Myocyte (in vitro differentiated cells): ENCODE data around the gene ST3GAL3. TPM values are rescaled to one million over a fixed set of nuclear protein-coding genes. Genes with fewer than 3 reads are reported as not detected.

Source experiments
- DNase-seq: peaks from one replicate; pipeline ENCODE4 v3.0.0-alpha.2; 2012; ENCODE audit warnings: low read depth
- total RNA-seq: library from RNA; depleted of rRNA; stranded (reverse); fragments of >200 nt; gene quantifications from 2 replicates; pipeline ENCODE4 v1.2.3, GENCODE V29; 2014

The ST3GAL3 gene
- total RNA-seq, 1 donor from 2014 or later = 33.7 TPM

DNA sequence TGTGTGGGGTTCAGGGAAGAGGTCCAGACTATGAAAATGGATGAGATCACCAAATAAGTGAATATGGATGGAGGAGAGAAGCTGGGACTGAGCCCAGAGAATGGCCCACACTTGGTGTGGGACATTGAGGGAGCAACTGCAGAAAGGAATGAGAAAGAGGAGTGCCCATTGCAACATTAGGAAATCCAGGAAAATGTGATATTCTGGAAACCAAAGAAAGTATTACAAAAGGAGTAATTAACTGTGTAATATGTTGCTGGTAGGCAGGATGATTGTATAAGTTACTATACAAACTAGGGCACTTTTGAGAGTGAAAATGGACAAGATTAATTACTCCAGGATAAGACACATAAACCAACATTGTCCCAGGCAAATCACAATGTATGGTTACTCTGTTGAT is 166.5 kb downstream of the ST3GAL3 start:
- DNase-seq = no peak

DNA sequence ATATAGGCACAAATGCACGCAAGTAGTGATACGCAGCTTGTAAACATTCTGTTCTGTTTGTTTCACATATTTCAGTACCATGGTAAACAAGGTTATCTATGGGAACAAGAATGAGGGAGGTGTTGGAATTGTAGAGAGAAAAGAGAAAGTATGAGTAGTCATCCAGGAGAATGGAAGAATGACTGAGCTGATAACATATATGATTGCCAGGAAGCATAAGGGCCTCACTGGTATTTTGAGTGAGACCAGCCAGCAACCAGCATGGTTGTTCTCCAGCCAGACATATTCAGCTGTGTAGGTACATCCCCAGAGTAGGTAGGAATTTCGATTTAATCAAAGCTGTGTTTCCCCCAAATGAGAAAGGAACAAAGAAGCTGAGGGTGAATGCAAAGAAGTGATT is 167.4 kb downstream of the ST3GAL3 start:
- DNase-seq = no peak

DNA sequence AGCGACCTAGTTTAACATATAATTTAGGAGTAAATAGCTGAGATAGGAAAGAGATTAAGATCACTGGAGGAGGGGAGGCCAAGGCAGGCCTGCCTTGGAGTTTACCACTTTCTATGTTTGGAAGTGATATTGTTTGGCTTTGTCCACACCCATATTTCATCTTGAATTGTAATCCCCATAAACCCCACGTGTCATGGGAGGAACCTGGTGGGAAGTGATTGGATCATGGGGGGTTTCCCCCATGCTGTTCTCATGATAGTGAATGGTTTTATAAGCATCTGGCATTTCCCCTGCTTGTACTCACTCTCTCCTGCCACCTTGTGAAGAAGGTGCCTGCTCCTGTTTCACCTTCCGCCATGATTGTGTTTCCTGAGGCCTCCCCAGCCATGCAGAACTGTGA is 168.0 kb downstream of the ST3GAL3 start:
- no peak for DNase-seq

DNA sequence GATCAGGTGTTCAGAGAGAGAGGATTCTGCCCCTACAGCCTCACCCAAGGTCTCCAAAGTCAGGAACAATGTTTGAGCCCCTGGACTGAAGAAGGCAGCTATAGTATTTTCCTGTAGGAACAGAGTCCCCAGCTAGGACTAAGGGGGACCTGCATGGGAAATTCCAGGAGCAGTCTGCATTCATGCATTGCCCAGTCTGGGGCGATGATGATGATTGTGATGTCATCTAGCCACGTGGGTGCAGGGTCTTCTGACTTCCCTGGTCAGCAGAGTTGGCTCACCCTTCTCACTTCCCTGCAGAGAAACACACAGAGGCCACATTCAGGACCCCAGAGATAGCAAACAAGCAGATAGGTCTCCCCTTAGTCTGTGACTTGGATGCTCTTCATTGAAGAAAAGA is 169.8 kb downstream of the ST3GAL3 start:
- DNase-seq = no peak

DNA sequence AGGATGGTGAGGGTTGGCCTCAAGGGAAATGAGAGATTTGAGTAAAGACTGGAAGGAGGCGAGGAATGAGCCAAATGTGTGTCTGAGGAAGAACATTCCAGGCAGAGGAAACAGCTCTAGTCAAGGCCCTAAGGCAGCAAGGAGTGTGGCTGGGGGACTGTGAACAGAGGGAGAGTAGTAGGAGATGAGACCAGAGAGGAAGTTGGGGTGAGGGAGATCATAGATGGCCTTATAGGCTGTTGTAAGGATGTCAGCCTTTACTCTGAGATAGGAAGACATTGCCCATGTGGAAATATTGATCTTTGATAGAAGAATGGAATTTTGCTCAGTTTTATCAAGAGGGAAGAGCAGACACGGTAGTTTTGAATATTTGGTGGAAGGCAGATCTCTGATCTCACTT is 171.1 kb downstream of the ST3GAL3 start:
- DNase-seq = no peak

DNA sequence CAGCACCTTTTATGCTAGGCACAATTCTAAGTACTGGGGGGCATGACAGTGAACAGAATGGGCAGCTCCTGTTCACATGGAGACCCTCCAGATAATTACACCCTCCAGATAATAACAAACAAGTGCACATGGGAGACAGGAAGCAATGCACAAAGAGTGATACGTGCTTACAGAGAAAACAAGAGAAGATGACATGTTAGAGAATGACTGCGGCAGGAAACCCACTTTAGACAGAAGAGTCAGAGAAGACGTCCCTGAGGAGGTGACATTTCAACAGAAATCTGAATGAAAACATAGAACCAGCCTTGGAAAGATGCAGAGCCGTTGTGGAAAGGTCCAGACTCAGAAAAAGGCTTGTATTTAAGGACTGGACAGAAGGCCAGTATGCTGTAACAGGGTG is 171.5 kb downstream of the ST3GAL3 start:
- DNase-seq = no peak

DNA sequence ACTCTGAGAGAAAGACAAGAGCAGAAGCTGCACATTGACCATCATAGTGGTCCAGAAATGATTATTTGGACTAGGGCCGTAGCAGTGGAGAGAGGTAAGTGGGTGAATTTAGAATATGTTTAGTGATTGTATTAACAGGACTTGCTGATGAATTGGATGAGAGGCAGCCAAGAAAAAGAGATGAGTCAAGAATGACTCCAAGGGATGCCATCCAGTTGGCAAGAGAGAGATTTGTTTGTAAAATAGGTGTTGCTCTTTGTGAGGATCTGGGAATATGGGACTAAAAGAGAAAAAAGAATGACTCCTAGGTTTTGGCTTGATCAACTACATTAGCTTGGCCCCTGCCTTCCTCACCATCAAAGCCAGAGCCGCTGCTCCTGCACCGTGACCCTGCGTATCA is 172.1 kb downstream of the ST3GAL3 start:
- no peak for DNase-seq

DNA sequence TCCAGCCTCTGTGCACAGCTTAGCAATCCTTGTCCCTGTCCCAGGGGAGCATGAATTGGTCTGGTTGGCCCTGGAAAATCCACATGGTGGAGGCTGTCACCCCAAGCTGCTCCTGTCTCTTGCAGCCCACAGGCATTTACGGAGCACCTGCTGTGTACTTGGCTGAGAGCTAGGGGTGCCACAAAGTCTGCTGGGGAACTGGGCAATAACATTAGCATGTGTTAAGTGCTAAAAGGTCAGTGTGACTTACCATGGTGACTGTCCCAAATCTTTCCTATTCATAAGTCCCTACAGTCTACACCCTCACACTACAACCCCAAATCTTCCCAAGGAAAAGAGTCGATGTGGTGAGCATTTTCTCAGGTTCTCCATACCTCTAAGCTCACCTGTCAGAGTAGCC is 172.7 kb downstream of the ST3GAL3 start:
- no peak for DNase-seq

DNA sequence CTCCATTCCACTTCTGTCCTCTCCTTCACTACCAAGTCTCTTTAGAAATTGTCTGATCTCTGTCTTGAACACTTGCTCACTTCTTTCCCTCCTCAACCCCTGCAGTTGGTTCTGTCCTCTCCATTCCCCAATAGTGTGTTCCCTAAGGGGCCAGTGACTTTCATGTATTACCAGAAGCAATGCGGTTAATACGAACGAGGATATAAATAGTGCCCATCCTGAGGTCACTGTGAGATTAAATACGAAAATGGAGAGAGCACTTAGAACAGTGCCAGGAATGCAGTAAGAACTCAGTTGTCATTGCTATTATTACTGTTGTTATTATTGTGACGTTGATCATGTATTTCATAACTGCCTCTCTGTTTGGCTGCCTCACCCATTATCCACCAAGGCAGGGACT is 173.3 kb downstream of the ST3GAL3 start:
- DNase-seq = no peak

DNA sequence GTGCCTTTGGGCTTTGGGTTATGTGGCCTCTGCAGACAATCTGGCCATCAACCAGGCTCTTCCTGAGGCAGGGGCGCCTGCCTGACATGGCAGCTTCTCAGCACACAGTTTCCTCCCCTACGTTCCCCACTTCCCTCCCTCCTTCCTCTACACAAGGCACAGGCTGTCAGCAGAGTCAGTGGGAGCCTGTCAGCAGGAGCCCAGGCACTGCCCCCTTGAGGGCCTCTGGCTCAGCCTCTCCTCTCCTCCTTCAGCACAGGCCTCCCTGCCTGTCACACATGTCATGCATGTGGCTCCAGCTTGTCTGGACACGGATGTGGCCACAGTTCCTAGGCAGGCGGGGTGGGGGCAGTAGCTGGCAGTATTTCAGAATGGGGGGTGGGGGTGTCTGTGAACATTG is 174.1 kb downstream of the ST3GAL3 start:
- no peak for DNase-seq

DNA sequence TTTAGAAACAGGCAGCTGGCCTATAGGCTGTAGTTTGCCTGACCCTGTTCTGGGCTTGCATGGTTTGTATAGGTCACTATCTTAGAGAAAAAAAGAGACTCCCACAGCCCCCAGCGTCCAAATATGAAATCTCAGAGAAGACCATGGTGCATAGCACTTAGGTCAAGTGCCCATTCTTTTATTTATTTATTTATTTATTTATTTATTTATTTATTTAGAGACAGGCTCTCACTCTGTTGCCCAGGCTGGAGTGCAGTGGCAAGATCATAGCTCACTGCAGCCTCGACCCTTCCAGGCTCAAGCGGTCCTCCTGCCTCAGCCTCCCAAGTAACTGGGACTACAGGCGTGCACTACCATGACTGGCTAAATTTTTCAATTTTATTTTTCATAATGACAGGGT is 175.4 kb downstream of the ST3GAL3 start:
- no peak for DNase-seq

DNA sequence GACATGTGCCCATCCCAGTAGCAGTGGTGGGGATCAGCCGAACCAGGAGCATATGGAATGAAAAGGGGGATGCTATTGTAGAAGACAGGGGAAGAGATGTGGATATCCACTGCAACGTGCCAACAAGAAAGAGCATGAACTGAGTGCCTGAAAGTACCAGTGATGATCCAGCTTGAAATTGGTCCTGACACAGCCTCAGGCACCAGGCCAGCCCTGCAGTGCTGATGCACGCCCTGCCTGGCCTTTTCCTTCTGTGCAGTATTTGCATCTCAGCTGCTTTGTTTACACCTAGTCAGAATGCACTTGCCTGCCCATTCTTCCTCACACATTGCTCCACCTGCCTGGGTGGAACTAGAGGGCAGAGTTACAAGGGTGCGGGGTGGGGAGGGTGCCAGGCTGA is 176.0 kb downstream of the ST3GAL3 start:
- DNase-seq = no peak

DNA sequence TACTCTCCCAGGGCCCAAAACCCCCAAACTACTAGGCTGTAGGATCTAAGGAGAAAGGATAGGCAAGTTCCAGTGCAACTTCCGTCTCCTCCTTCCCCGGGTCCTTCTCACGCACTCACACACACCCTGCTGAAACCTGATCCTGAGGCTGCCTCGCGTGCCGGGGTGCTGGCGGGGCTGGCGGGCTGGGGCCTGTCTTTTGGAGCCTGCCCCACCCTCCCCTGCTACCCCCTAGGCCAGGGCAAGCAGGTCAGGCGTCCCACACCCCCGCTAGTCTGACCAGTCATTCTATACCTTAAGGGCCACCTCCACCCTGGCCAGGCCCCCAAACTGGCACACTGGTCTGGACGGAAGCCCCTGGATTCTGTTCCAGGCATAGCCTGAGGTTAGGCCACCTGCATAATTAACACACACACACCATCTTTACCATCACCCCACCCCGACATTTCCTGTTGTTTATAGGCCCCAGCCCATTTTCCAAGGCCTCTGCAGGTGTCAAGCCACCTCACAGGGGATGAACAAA is 178.0 kb downstream of the ST3GAL3 start:
- no peak for DNase-seq

DNA sequence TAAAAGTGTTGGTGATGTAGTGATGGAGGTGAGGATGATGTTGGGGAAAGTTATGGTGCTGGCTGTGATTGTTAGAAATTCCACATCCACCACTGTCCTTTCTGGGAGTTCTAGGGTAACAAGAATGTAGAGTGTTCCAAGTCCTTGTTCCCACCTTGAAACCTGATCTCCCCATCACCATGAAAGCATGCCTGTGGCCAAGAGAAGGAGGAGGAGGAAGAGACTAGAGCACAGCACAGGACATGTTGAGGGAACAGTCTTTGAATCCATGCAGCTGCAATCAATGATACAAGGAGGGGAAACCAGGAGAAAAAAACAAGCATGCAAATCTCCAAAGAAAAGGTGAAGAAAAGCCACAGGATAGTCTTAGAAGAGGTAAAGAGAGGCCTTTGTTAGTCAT is 180.4 kb downstream of the ST3GAL3 start:
- no peak for DNase-seq

DNA sequence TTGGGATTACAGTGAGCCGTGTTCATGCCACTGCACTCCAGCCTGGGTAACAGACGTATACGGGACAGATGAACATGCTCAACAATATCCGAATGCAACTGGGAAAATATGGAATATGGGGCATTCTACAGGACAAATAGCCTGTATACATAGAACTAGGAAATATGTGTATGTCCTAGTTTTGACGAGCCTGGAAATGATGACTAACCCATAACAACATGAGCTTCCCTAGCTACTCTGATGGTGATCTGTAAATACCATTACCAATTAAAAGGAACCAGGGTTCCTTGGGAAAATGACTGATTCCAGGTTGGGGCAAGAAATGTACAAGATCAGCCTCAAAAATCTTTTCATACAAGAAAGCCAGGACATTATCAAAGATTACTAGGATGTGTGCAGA is 183.5 kb downstream of the ST3GAL3 start:
- DNase-seq = no peak

DNA sequence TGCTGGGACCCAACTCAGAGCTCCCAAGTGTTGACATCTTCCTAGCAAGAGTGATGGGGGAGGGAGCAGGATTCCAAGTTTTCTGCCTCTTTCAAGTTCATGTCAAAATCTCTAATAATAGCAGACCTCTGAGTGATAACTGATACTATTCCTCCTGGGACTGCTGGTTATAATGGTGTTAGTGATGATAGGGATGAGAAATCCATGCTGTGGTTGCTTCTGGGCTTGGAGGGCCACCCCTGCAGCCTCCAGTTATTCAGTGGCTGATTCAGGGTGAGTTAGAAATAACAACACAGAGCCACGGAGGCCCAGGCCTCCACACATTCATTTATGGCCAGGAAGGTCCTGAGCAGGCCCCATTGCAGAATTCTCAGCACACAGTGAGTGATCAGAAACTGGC is 185.7 kb downstream of the ST3GAL3 start:
- DNase-seq = peak; percentile 90

DNA sequence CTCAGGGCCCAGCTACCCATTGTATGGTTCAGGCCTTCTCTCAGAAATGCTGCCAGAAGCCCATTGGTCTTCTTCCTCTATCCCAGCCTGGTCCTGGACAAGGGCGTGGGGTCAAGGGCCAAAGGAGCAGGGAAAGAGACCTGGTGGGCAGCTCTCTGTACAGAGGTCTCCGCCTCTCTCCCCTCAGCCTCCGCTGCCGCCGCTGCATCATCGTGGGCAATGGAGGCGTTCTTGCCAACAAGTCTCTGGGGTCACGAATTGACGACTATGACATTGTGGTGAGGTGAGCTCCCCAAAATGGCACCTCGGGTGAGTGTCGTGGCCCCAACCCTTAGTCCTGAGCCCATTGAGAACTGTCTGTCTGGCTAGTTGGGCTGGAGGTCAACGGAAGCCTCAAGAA is 191.6 kb downstream of the ST3GAL3 start:
- DNase-seq = no peak

DNA sequence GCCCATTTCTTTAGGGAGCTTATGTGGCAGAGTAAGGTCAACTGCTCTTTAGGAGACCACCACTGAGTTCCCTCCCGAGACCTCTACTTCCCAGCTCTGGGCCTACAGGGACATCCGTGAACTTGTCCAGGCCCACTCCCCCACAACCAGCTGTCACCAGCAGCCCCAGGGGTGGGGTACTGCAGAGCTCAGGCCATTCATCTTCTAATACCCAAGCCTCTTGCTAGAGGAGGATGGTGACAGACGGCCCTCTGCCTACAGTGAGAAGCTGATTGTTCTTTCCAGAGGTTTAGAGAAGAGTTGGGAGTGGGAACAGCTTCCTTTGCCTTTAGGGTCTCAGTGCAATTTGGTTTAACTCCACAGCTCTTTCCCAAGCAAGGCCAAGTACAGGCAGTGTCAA is 193.1 kb downstream of the ST3GAL3 start:
- DNase-seq = no peak

DNA sequence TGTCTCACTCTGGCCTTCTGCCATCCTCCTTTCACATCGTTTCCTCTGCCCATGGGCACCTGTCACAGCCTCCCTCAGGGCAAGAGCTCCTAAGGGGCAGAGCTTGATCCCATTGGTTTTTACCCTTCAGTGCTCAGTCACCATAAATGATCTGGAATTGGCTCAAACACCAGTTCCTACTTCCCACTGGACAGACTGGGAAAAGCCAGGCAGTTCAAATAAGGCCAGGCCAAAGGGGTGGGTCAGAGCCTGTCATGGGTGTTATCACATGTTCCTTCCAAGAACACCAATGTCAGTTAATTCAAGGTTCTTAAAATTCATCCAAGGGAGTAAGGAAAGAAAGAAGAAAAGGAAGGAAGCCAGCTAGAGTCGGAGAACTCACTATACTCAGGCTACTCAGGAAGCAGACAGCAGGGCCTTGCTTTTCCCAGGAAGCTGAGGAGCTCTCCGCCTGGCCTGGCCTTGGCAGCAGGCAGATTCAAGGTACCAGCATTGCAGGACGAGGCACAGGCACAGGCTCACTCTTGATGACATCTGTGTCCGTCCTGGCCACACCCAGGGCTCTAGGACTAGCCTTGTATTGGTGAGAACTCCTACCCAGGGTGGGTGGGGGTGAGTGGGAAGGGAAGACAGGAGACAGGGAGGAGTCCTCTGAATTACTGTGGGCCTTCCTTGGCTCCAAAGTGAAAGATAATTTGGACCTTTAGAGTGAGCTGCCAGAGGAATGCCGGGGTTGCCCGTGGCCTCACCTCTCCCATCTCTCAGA is 194.0 kb downstream of the ST3GAL3 start:
- no peak for DNase-seq

DNA sequence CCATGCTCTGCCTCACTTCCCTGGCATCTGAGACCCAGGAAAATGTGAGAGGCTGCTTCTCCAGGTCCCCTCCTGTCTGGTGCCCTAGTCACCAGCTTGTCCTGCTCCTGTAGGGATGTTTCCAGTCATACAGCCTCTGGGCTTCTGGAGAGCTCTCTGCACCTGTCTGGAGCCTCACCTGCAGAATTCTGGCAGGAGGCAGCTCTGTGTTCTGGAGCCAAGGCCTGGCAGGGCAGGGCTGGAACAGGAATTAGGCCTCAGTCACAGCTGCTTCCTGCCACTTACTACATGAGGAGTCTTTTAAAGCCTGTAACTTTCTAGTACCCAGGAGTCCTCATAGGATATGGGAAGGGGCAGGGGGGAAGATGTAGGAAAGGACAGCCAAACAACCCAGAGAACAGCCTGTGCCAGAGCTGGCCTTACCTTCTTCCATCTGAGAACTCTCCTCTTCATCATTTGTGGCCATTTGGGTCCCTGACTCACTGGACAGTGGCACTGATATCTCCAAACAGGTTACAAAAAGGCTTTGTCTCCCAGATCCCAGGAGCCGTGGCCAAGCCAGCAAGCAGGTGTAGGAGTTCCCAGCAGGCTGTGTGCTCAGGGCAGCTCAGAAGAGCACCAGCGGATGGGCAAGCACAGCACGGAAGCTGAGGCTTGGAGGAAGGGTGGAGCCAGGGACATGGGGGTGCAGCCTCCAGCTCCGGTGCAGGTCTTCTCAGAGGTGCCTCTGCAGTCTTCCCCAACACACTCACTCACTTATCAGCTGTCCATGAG is 194.9 kb downstream of the ST3GAL3 start:
- peak; percentile 33 for DNase-seq

DNA sequence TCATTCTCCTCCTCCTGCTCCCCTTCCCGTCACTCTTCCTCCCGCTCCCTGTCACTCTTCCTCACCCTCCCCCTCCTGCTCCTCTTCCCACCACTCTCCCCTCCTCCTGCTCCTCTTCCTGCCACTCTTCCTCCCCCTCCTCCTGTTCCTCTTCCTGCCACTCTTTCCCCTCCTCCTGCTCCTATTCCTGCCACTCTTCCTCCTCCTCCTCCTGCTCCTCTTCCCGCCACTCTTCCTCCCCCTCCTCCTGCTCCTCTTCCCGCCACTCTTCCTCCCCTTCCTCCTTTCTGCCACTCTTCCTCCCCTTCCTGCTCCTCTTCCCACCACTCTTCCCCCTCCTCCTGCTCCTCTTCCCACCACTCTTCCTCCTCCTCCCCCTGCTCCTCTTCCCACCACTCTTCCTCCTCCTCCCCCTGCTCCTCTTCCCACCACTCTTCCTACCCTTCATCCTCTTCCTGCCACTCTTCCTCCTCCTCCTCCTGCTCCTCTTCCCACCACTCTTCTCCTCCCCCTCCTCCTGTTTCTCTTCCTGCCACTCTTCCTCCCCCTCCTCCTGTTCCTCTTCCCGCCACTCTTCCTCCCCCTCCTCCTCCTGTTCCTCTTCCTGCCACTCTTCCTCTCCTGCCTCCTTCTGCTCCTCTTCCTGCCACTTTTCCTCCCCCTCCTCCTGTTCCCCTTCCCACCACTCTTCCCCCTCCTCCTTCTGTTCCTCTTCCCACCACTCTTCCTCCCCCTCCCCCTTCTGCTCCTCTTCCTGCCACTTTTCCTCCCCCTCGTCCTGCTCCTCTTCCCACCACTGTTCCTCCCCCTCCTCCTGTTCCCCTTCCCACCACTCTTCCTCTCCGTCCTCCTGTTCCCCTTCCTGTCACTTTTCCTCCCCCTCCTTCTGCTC is 197.6 kb downstream of the ST3GAL3 start:
- DNase-seq = no peak

DNA sequence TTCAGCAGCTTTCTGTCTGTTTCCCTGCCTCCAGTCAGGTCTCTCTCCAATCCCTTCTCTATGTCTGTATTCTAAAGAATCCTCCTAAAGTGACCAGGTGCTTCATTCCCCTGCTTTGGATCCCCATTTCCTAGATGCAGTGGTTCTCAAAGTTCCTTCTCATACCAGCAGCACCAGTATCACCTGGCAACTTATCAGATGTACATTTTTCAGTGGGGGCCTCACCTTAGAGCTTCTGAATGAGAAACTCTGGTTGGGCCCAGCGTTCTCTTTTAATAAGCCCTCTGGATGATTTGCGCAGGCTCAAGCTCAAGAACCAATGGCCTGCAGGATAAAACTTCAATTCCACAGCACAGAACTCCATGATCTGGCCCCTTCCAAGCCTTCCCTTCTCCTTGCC is 200.9 kb downstream of the ST3GAL3 start:
- no peak for DNase-seq
